ENCODE measurements around the gene ESR1. TPM values are rescaled to one million over a fixed set of nuclear protein-coding genes. Genes with fewer than 3 reads are reported as not detected.
"Not testable (repeated sequence)": the region's sequence is repeated elsewhere in the genome, so short reads cannot be mapped to it uniquely, and the experiment has no call there.

Gene ESR1
- total RNA-seq, 2 donors from 2014 or later = 0.16 to 0.37 TPM

DNA sequence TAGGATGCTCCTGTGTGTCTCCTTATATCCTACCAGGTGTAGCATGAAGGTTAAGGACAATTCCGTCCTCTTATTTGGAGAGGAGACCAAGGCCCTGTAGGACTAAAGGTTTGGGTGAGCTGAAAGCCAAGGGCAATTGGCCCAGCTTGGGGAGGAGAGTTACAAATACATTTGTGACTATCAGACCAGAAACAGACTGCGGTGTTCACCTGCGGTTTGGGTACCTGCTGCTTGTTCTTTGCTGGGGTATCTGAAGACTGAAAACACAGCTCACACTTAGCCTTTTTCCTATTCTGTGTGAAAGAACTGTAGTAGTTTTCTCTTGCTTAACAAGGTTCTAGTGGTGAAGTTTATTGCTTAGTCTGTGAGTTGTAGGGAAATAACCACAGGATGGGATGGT, 55.0 kb downstream of the ESR1 start:
- DNase-seq = no peak
- intact Hi-C loops (cut with DNase I) = no loop called here
- Histone ChIP-seq H3K4me1 (no peaks in the 10 kb centered on the region), H3K36me3 (no peaks in the 10 kb centered on the region), H3K9me3 (no peaks in the 10 kb centered on the region), H3K27ac (no peak overlapping the region), H3K9ac (ENCODE audit: low read depth in 2 of 2, low read length in 2 of 2) (no peak overlapping the region), H3K4me3 (no peak overlapping the region), H3K27me3 (no peaks in the 10 kb centered on the region)
- TF ChIP-seq, protein P1, sequence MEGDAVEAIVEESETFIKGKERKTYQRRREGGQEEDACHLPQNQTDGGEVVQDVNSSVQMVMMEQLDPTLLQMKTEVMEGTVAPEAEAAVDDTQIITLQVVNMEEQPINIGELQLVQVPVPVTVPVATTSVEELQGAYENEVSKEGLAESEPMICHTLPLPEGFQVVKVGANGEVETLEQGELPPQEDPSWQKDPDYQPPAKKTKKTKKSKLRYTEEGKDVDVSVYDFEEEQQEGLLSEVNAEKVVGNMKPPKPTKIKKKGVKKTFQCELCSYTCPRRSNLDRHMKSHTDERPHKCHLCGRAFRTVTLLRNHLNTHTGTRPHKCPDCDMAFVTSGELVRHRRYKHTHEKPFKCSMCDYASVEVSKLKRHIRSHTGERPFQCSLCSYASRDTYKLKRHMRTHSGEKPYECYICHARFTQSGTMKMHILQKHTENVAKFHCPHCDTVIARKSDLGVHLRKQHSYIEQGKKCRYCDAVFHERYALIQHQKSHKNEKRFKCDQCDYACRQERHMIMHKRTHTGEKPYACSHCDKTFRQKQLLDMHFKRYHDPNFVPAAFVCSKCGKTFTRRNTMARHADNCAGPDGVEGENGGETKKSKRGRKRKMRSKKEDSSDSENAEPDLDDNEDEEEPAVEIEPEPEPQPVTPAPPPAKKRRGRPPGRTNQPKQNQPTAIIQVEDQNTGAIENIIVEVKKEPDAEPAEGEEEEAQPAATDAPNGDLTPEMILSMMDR (IDR thresholded peaks at IDR 0.05) = no peak

DNA sequence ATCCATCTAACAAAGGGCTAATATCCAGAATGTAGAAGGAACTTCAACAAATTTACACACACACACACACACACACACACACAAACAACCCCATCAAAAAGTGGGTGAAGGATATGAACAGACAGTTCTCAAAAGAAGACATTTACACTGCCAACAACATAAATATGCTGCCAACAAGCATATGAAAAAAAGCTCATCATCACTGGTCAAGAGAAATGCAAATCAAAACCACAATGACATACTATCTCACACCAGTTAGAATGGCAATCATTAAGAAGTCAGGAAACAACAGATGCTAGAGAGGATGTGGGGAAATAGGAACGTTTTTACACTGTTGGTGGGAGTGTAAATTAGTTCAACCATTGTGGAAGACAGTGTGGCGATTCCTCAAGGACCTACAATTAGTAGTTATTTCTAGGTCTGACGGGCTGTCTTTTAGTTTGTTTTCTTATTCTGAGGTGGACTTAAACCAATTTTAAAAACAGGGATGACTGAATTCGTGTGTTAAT, 59.9 kb downstream of the ESR1 start:
- H3K9me3 ChIP-seq; H3K9ac ChIP-seq (ENCODE audit: low read depth in 2 of 2, low read length in 2 of 2); H3K4me3 ChIP-seq; H3K36me3 ChIP-seq; H3K4me1 ChIP-seq; intact Hi-C loops (cut with DNase I); H3K27ac ChIP-seq; H3K27me3 ChIP-seq; DNase-seq: not testable (repeated sequence)

DNA sequence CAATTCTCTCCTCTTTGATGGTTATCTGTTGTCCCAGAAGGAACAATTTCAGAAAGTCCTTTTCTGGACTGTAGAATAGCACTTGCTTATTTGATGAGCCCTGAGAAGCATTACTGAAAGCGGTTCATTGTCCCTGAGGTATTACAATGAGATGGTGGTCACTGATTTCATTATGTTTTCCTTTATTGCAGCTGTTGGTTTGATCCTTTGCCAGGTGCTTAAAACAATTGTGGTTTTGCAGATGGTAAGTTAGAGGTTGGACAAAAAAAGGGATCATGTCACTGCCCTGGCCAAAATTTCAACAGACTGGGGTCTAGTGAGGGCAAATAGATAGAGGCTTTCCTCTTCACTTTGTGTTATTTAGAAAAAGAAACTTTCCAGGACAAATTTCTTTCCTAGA, 61.9 kb downstream of the ESR1 start:
- Histone ChIP-seq H3K9ac (ENCODE audit: low read depth in 2 of 2, low read length in 2 of 2) (no peak overlapping the region), H3K27ac (no peak overlapping the region), H3K9me3 (no peaks in the 10 kb centered on the region), H3K36me3 (no peaks in the 10 kb centered on the region), H3K4me3 (no peak overlapping the region), H3K4me1 (no peaks in the 10 kb centered on the region), H3K27me3 (no peaks in the 10 kb centered on the region)
- TF ChIP-seq, protein P1 (IDR thresholded peaks at IDR 0.05) = no peak
- DNase-seq = no peak
- intact Hi-C loops (cut with DNase I) = no loop called here

DNA sequence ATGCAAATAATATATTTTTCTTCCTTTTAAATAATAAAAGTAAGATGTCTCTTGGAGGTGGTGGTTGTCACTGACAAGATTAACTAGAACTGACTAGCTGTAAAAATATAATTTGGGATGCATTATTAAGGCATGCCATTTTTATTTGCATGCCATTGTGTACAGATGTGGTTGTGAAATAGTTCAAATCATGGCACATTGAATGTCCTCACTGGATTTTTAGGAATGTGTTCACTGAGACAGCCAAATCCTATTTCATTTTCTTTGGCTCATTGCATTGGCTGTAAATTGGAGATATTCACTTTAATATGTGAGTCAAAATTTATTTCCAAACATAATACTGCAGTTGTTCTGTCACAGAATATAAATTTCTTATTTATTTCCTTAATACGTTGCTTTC, 62.3 kb downstream of the ESR1 start:
- Histone ChIP-seq H3K9ac (ENCODE audit: low read depth in 2 of 2, low read length in 2 of 2) (no peak overlapping the region), H3K27ac (no peak overlapping the region), H3K4me3 (no peak overlapping the region), H3K4me1 (no peaks in the 10 kb centered on the region), H3K36me3 (no peaks in the 10 kb centered on the region), H3K27me3 (no peaks in the 10 kb centered on the region), H3K9me3 (no peaks in the 10 kb centered on the region)
- TF ChIP-seq, protein P1 (IDR thresholded peaks at IDR 0.05) = no peak
- no peak for DNase-seq
- intact Hi-C loops (cut with DNase I) = no loop called here

DNA sequence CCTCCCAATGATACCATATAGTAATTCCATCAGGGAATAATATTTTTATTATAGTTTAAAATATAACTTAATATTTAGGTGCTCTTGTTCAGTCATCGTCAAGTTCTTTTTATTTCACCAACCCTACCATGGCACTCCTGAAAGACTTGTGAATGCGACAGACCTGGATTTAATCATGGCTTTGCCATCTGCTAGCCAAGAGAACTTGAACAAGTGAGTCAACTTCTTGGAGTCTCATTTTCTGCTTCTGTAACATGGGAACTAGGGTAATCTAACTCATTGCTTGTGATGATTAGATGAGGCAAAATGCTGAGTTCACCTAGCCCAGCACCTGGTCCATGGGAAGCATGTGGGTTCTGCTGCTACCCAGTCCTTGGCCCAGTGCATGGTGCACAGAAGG, 62.9 kb downstream of the ESR1 start:
- no peak overlapping the region for H3K9ac ChIP-seq (ENCODE audit: low read depth in 2 of 2, low read length in 2 of 2)
- no peaks in the 10 kb centered on the region for H3K4me1 ChIP-seq
- H3K9me3 ChIP-seq = no peaks in the 10 kb centered on the region
- no peak overlapping the region for H3K4me3 ChIP-seq
- H3K27me3 ChIP-seq = no peaks in the 10 kb centered on the region
- DNase-seq = no peak
- TF ChIP-seq, protein P1 (IDR thresholded peaks at IDR 0.05) = no peak
- no peak overlapping the region for H3K27ac ChIP-seq
- H3K36me3 ChIP-seq = no peaks in the 10 kb centered on the region
- intact Hi-C loops (cut with DNase I) = no loop called here

DNA sequence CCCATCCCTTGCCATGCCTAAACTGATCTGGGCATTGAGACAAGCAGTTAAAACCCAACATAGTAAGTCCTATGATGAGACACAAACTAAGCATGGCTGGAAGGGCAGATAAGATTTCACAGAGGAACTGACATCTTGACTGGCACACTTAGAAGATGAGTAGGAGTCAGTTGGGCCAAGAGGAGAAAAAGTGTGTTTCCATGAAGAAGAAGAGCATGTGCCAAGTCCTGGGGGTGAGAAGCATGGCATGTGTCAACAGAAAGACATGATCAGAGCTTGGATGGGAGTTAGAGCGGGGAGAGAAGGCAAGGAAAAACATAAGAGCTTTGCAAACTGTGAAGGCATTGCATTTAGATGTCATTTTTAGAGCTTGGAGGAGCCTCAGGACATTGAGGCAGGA, 68.0 kb downstream of the ESR1 start:
- no peak overlapping the region for H3K4me3 ChIP-seq
- TF ChIP-seq, protein P1 (IDR thresholded peaks at IDR 0.05) = no peak
- H3K27ac ChIP-seq = no peak overlapping the region
- no peaks in the 10 kb centered on the region for H3K4me1 ChIP-seq
- H3K9me3 ChIP-seq = no peaks in the 10 kb centered on the region
- no peaks in the 10 kb centered on the region for H3K27me3 ChIP-seq
- intact Hi-C loops (cut with DNase I) = no loop called here
- DNase-seq = no peak
- no peaks in the 10 kb centered on the region for H3K36me3 ChIP-seq
- H3K9ac ChIP-seq (ENCODE audit: low read depth in 2 of 2, low read length in 2 of 2) = no peak overlapping the region

Measured in colonic mucosa (tissue), 4 donors.